SU-DHL-6 (cell line): ENCODE measurements around the gene ERRFI1.

ENCODE experiments used
- CTCF ChIP-seq: fragments of 200-600 bp; sonication (generic); IDR thresholded peaks from one replicate; pipeline ENCODE4 v1.5.1; 2017; ENCODE audit warnings: antibody characterized with exemption, mild to moderate bottlenecking, low read length, moderate library complexity; ENCODE audit not compliant: insufficient read depth, poor library complexity, severe bottlenecking
- EZH2phosphoT487 ChIP-seq: fragments of 200-600 bp; sonication (generic), shearing (Covaris generic); conservative IDR thresholded peaks from 2 replicates; pipeline ENCODE4 v1.6.1; 2018; ENCODE audit warnings: mild to moderate bottlenecking, antibody characterized with exemption, low read length, moderate library complexity, mixed read lengths

DNA sequence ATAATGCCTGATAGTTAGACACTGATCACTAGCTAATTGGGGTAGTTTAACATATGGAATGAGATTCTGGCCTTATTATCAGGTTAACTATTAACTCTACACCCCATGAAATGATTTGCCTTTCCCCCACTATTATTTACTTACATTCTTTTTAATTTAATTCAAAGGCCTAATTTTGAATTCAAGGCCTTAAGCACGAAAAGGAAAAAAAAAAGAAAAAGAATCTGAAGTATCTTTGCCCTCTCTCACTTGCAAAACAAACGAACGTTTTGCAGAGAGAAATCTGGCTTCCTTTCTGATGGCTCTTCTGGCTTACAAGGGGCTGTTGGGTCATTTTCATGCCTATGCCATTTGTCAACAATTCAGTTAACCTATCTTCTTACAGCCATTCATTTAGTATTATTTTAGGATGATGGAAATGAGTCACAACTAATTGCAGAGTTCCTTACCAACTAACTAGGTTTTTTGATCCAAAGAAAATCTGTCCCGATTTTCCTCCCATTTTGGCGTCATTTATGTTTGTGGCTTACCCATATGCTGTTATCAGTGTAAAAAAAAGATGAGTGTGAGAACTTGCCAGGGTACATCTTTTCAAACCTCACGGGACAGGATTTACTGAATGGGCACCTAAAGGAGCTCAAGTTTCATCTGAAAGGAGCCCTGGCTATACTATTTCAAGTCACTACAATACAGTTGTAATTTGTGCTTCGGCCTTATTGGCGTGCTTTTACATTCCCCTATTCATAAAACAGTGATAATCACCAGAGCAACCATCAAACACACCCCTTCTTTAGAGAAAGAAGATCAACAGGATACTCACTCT, 1.9 kb upstream of the ERRFI1 start:
- TF ChIP-seq CTCF (no peak), EZH2phosphoT487 (no peak)
